Esophagus squamous epithelium (tissue), 4 donors: ENCODE measurements around the gene FRMD4A.

Experiments used
- POLR2A ChIP-seq, 4 donors: fragments of 450-650 bp; IDR thresholded peaks; one replicate each; pipeline ENCODE4 v1.6.1; 2017; ENCODE audit warnings: antibody characterized with exemption in 4 of 4, mild to moderate bottlenecking in 4 of 4, moderate library complexity in 3 of 4
- TF ChIP-seq, protein P1 (sequence below), 6 experiments: fragments of 450-650 bp in 4 of 6; fragments of 200-600 bp in 2 of 6; sonication (generic) in 2 of 6; IDR thresholded peaks; one replicate each; pipeline ENCODE4 v1.5.1; 2016 to 2019; ENCODE audit warnings: antibody characterized with exemption in 6 of 6, mild to moderate bottlenecking in 4 of 6, moderate library complexity in 4 of 6

DNA sequence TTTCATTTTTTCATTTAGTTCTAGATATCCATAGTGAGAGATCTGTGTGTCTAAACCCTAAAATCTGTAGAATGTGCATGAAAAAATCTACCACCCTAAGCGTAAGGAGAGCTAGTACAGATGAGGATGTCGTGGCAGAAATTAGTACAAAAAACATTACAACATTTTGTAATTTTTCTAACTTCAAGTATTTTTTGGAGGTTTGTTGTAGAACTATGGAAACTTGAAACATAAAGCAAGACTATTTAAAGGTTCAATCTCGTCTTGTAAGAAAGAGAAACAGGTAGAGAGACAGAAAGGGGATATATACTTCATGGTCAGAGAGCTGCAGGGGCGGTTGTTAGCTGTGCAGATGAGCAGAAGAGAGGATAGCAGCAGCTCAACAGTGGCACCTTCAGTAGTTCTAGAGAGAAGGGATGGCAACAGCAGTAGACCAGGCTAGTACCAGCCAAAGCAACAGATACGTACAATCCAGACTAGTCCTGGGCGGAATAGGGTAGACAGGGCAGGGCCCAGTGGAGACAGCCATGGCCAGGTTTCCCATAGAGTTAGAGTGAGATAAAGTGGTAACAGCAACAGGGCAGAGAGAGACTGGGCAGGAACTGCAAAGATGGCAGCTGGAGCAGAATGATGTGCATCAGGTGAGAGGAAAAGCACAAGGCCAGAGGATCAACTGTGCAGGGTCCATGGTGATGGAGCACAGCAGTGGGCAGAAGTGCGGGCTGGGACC, 145.2 kb downstream of the FRMD4A start:
- TF ChIP-seq, protein P1, sequence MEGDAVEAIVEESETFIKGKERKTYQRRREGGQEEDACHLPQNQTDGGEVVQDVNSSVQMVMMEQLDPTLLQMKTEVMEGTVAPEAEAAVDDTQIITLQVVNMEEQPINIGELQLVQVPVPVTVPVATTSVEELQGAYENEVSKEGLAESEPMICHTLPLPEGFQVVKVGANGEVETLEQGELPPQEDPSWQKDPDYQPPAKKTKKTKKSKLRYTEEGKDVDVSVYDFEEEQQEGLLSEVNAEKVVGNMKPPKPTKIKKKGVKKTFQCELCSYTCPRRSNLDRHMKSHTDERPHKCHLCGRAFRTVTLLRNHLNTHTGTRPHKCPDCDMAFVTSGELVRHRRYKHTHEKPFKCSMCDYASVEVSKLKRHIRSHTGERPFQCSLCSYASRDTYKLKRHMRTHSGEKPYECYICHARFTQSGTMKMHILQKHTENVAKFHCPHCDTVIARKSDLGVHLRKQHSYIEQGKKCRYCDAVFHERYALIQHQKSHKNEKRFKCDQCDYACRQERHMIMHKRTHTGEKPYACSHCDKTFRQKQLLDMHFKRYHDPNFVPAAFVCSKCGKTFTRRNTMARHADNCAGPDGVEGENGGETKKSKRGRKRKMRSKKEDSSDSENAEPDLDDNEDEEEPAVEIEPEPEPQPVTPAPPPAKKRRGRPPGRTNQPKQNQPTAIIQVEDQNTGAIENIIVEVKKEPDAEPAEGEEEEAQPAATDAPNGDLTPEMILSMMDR (IDR thresholded peaks at IDR 0.05): peak in 1 of 6 experiments; percentile 15
- peak in 1 of 4 donors; percentile 43 for TF ChIP-seq POLR2A (IDR thresholded peaks at IDR 0.05)
